ENCODE measurements around the gene INAFM1. TPM values are rescaled to one million over a fixed set of nuclear protein-coding genes. Genes with fewer than 3 reads are reported as not detected.
A peak's percentile ranks its signal among the peaks of the same experiment; 100 is the strongest.
"Not testable (repeated sequence)": the region's sequence is repeated elsewhere in the genome, so short reads cannot be mapped to it uniquely, and the experiment has no call there.

The INAFM1 gene
- total RNA-seq, 2 experiments from 2014 or later, result 12.4 to 13.7 TPM

- DNase-seq, result no peak
- Mint-ChIP-seq H3K27ac (peak overlapping the region; percentile 71), H3K36me3 (peaks cover 14% of the 10 kb centered on the region), H3K9me3 (no peaks in the 10 kb centered on the region), H3K27me3 (no peaks in the 10 kb centered on the region), H3K4me3 (peak overlapping the region; percentile 92), H3K4me1 (ENCODE audit: low read depth) (peaks cover 18% of the 10 kb centered on the region)
- intact Hi-C loops (cut with micrococcal nuclease), result loop anchor here (2.0 to 5.0 kb wide), 2 partner anchors 46 to 330 kb away; no protein-coding TSS in a partner anchor
- CTCF ChIA-PET, result no interaction called here
- POLR2A ChIA-PET, result no interaction called here
These were observed 2.0 kb upstream of the INAFM1 start for GRCh38 chr19:47272448-47273312.

GRCh38 chr19:47273313-47274070 lies 1.2 kb upstream of the INAFM1 start:
- peak; percentile 93 for DNase-seq
- Mint-ChIP-seq H3K27me3 (no peaks in the 10 kb centered on the region), H3K9me3 (no peaks in the 10 kb centered on the region), H3K27ac (peak overlapping the region; percentile 97), H3K4me1 (ENCODE audit: low read depth) (peaks cover 21% of the 10 kb centered on the region), H3K36me3 (peaks cover 14% of the 10 kb centered on the region), H3K4me3 (peak overlapping the region; percentile 92)
- intact Hi-C loops (cut with micrococcal nuclease), result loop anchor here (1.0 to 5.0 kb wide), 5 partner anchors 16 to 329 kb away; partner anchors contain the start of genes DHX34 and ZC3H4
- CTCF ChIA-PET, result interaction anchor here (0.8 to 3.9 kb wide), 7 partner anchors 12 to 489 kb away, joined by 3 to 29 read pairs (median 5); partner anchors contain the start of genes CCDC9 and NAPA
- POLR2A ChIA-PET, result interaction anchor here (0.6 to 3.4 kb wide), 8 partner anchors 17 to 487 kb away, joined by 3 to 38 read pairs (median 4); partner anchors contain the start of genes CCDC9, DHX34 and ZC3H4

GRCh38 chr19:47274891-47275761 lies 441 bp downstream of the INAFM1 start:
- peak overlapping the region; percentile 69 for H3K4me3 Mint-ChIP-seq
- peaks cover 13% of the 10 kb centered on the region for H3K36me3 Mint-ChIP-seq
- ChIA-PET POLR2A (interaction anchor here (0.6 to 3.4 kb wide), 5 partner anchors 10 to 241 kb away, joined by 3 to 38 read pairs (median 4); partner anchors contain the start of gene CCDC9), CTCF (interaction anchor here (0.7 to 3.9 kb wide), 11 partner anchors 10 to 262 kb away, joined by 3 to 29 read pairs (median 4); partner anchors contain the start of gene DHX34)
- H3K9me3 Mint-ChIP-seq, result no peaks in the 10 kb centered on the region
- intact Hi-C loops (cut with micrococcal nuclease), result loop anchor here (1.0 to 5.0 kb wide), 4 partner anchors 18 to 327 kb away; partner anchors contain the start of genes DHX34 and ZC3H4
- peaks cover 21% of the 10 kb centered on the region for H3K4me1 Mint-ChIP-seq (ENCODE audit: low read depth)
- no peaks in the 10 kb centered on the region for H3K27me3 Mint-ChIP-seq
- peak; percentile 31 for DNase-seq
- no peak overlapping the region for H3K27ac Mint-ChIP-seq

- Mint-ChIP-seq H3K27ac (peak overlapping the region; percentile 34), H3K4me3 (peak overlapping the region; percentile 69), H3K9me3 (no peaks in the 10 kb centered on the region), H3K4me1 (ENCODE audit: low read depth) (peaks cover 21% of the 10 kb centered on the region), H3K36me3 (peaks cover 11% of the 10 kb centered on the region), H3K27me3 (no peaks in the 10 kb centered on the region)
- POLR2A ChIA-PET, result interaction anchor here (0.6 to 3.4 kb wide), 4 partner anchors 9 to 240 kb away, joined by 3 to 38 read pairs (median 4); partner anchors contain the start of gene CCDC9
- no peak for DNase-seq
- intact Hi-C loops (cut with micrococcal nuclease), result no loop called here
- CTCF ChIA-PET, result interaction anchor here (1.0 to 3.9 kb wide), 8 partner anchors 9 to 263 kb away, joined by 3 to 29 read pairs (median 4); partner anchors contain the start of gene DHX34
These were observed 1.2 kb downstream of the INAFM1 start for GRCh38 chr19:47275791-47276461.

- POLR2A ChIA-PET, result interaction anchor here (1.9 to 3.4 kb wide), 2 partner anchors 20 to 50 kb away, joined by 4 to 38 read pairs; partner anchors contain the start of gene CCDC9
- H3K4me3 Mint-ChIP-seq; H3K36me3 Mint-ChIP-seq; DNase-seq; H3K9me3 Mint-ChIP-seq; intact Hi-C loops (cut with micrococcal nuclease); H3K27ac Mint-ChIP-seq; H3K27me3 Mint-ChIP-seq: not testable (repeated sequence)
- CTCF ChIA-PET, result interaction anchor here (1.0 to 3.9 kb wide), 4 partner anchors 9 to 264 kb away, joined by 3 to 29 read pairs (median 9); partner anchors contain the start of gene DHX34
- peaks cover 21% of the 10 kb centered on the region for H3K4me1 Mint-ChIP-seq (ENCODE audit: low read depth)
These were observed 1.8 kb downstream of the INAFM1 start for GRCh38 chr19:47276513-47276912.

- no peak overlapping the region for H3K27ac Mint-ChIP-seq
- DNase-seq, result peak; percentile 77
- H3K4me3 Mint-ChIP-seq, result no peak overlapping the region
- intact Hi-C loops (cut with micrococcal nuclease), result no loop called here
- ChIA-PET POLR2A (interaction anchor here (0.7 kb wide), 2 partner anchors 259 to 366 kb away, joined by 3 to 6 read pairs; no protein-coding TSS in a partner anchor), CTCF (interaction anchor here (1.4 to 1.7 kb wide), 2 partner anchors 12 to 69 kb away, joined by 4 to 5 read pairs; partner anchors contain the start of gene DHX34)
- no peaks in the 10 kb centered on the region for H3K27me3 Mint-ChIP-seq
- peaks cover 13% of the 10 kb centered on the region for H3K4me1 Mint-ChIP-seq (ENCODE audit: low read depth)
- peaks cover 9% of the 10 kb centered on the region for H3K36me3 Mint-ChIP-seq
- no peaks in the 10 kb centered on the region for H3K9me3 Mint-ChIP-seq
These were observed 5.6 kb downstream of the INAFM1 start for GRCh38 chr19:47280183-47280797.

GRCh38 chr19:47283405-47284059 lies 8.8 kb downstream of the INAFM1 start:
- no peak overlapping the region for H3K4me3 Mint-ChIP-seq
- H3K9me3 Mint-ChIP-seq, result no peaks in the 10 kb centered on the region
- H3K36me3 Mint-ChIP-seq, result peaks cover 3% of the 10 kb centered on the region
- CTCF ChIA-PET, result interaction anchor here (0.6 to 4.0 kb wide), 7 partner anchors 8 to 271 kb away, joined by 3 to 29 read pairs (median 5); partner anchors contain the start of gene INAFM1
- H3K4me1 Mint-ChIP-seq (ENCODE audit: low read depth), result peaks cover 6% of the 10 kb centered on the region
- POLR2A ChIA-PET, result no interaction called here
- DNase-seq, result no peak
- no peaks in the 10 kb centered on the region for H3K27me3 Mint-ChIP-seq
- no peak overlapping the region for H3K27ac Mint-ChIP-seq
- intact Hi-C loops (cut with micrococcal nuclease), result no loop called here

- H3K36me3 Mint-ChIP-seq, result peaks cover 3% of the 10 kb centered on the region
- no peaks in the 10 kb centered on the region for H3K9me3 Mint-ChIP-seq
- ChIA-PET CTCF (interaction anchor here (0.6 to 4.0 kb wide), 17 partner anchors 8 to 385 kb away, joined by 3 to 29 read pairs (median 4); partner anchors contain the start of genes DHX34 and INAFM1), POLR2A (interaction anchor here (1.2 kb wide), 1 partner anchor 9 kb away, joined by 4 read pairs; no protein-coding TSS in a partner anchor)
- intact Hi-C loops (cut with micrococcal nuclease), result no loop called here
- DNase-seq, result no peak
- no peak overlapping the region for H3K27ac Mint-ChIP-seq
- no peak overlapping the region for H3K4me3 Mint-ChIP-seq
- H3K4me1 Mint-ChIP-seq (ENCODE audit: low read depth), result peaks cover 10% of the 10 kb centered on the region
- no peaks in the 10 kb centered on the region for H3K27me3 Mint-ChIP-seq
These were observed 9.7 kb downstream of the INAFM1 start for GRCh38 chr19:47284324-47284899.

GRCh38 chr19:47296036-47296435 lies 21.4 kb downstream of the INAFM1 start:
- Mint-ChIP-seq H3K36me3 (no peaks in the 10 kb centered on the region), H3K4me1 (ENCODE audit: low read depth) (peaks cover 2% of the 10 kb centered on the region), H3K27ac (no peak overlapping the region), H3K9me3 (no peaks in the 10 kb centered on the region), H3K4me3 (no peak overlapping the region), H3K27me3 (no peaks in the 10 kb centered on the region)
- intact Hi-C loops (cut with micrococcal nuclease), result loop anchor here (1.0 to 5.0 kb wide), 3 partner anchors 95 to 411 kb away; no protein-coding TSS in a partner anchor
- CTCF ChIA-PET, result interaction anchor here (0.6 to 8.2 kb wide), 12 partner anchors 10 to 132 kb away, joined by 3 to 89 read pairs (median 4); partner anchors contain the start of genes C5AR1 and DHX34
- POLR2A ChIA-PET, result no interaction called here
- DNase-seq, result peak; percentile 79

Measured in activated CD4-positive, alpha-beta memory T cell treated with anti-CD3 and anti-CD28 coated beads for 36 hours (primary cell).